NCI-H1105 treated with DMSO at 0.1 percent for 48 hours (cell line): Measurements from ENCODE around the gene PCDHAC1.
"Not testable (repeated sequence)": the region's sequence is repeated elsewhere in the genome, so short reads cannot be mapped to it uniquely, and the experiment has no call there.

Source experiments
- DNase-seq: peaks from one replicate; lab custom pipeline; 2025; lab: John Stamatoyannopoulos, UW

PCDHAC1 gene, protein sequence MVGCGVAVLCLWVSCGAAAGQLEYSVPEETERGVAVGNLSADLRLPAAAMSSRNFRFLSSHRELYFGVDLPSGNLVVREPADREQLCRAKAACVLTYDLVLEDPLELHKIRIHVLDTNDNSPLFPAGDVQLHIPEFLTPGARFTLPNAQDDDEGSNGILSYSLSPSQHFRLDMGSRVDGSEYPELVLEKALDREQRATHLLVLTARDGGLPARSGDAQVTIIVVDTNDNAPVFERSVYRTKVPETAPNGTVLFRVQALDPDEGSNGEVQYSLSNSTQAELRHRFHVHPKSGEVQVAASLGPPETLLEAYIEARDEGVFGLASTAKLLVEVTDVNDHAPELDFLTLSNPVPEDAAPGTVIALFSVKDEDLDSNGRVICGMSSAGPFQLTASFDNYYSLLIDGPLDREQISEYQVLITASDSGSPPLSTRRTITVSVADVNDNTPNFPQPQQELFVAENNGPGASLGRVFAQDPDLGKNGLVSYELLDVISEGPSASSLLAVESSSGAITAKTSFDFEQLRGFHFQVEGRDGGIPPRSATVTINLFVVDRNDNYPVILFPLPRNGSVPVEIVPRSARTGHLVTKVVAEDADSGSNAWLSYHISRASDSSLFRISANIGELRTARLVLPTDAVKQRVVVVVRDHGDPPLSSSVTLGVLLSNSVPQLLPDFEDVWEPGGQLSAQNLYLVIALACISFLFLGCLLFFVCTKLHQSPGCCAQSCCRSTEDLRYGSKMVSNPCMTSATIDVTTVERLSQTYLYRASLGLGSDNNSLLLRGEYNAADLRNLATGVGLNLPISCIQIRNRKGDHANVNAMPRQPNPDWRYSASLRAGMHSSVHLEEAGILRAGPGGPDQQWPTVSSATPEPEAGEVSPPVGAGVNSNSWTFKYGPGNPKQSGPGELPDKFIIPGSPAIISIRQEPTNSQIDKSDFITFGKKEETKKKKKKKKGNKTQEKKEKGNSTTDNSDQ

GRCh38 chr5:140925806-140926442 lies at the start of gene PCDHAC1:
TSS of gene PCDHAC1 (plus strand) at chr5:140926299. CDS start at chr5:140926893, 594 bp downstream.
- peak; percentile 58 for DNase-seq

GRCh38 chr5:140876541-140877261 lies 49.4 kb upstream of the PCDHAC1 start:
- DNase-seq = not testable (repeated sequence)

DNA sequence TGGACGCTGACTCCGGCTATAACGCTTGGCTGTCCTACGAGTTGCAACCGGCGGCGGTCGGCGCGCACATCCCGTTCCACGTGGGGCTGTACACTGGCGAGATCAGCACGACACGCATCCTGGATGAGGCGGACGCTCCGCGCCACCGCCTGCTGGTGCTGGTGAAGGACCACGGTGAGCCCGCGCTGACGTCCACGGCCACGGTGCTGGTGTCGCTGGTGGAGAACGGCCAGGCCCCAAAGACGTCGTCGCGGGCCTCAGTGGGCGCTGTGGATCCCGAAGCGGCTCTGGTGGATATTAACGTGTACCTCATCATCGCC lies 48.9 kb upstream of the PCDHAC1 start:
- DNase-seq = no peak

DNA sequence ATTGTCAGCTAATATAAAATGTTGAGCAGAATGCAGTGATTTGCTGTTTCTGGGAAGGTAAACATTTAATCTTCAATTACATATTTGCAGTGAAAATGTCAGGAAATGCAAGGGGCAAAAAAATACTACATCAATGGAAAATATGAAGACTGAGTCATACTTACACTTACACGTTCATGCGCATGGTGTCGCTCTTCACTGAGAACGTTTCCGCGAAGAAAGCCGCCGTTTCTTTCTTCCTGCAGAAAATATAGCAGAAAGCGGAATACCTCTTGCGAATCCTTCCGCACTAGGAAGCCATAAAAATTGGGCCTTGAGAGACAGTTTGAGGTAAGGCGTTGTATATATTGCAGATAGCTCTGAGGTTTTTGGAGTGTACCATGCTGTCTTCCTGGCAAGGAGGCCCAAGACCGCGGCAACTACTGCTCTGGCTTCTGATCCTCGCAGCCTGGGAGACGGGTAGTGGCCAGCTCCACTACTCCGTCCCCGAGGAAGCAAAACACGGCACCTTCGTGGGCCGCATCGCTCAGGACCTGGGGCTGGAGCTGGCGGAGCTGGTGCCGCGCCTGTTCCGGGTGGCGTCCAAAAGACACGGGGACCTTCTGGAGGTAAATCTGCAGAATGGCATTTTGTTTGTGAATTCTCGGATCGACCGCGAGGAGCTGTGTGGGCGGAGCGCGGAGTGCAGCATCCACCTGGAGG lies 44.1 kb upstream of the PCDHAC1 start, which contains the start of gene PCDHA13:
Gene PCDHA13 (plus strand): TSS at position 236 of the 702 bp plus-strand sequence. CDS start 145 bp downstream, at position 381.
- no peak for DNase-seq

GRCh38 chr5:140882591-140882899 lies 43.6 kb upstream of the PCDHAC1 start:
- no peak for DNase-seq

DNA sequence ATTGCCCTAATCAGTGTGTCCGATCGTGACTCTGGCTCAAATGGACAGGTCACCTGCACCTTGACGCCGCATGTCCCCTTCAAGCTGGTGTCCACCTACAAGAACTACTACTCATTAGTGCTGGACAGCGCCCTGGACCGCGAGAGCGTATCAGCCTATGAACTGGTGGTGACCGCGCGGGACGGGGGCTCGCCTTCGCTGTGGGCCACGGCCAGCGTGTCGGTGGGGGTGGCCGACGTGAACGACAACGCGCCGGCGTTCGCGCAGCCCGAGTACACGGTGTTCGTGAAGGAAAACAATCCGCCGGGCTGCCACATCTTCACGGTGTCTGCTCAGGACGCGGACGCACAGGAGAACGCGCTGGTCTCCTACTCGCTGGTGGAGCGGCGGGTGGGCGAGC lies 42.7 kb upstream of the PCDHAC1 start:
- DNase-seq = no peak

GRCh38 chr5:140883927-140884697 lies 42.0 kb upstream of the PCDHAC1 start:
- DNase-seq = no peak

GRCh38 chr5:140916325-140916724 lies 9.8 kb upstream of the PCDHAC1 start:
- no peak for DNase-seq

GRCh38 chr5:140923601-140924000 lies 2.5 kb upstream of the PCDHAC1 start:
- no peak for DNase-seq

- peak; percentile 79 for DNase-seq
Measured at GRCh38 chr5:140926443-140927227, 536 bp downstream of the PCDHAC1 start.

DNA sequence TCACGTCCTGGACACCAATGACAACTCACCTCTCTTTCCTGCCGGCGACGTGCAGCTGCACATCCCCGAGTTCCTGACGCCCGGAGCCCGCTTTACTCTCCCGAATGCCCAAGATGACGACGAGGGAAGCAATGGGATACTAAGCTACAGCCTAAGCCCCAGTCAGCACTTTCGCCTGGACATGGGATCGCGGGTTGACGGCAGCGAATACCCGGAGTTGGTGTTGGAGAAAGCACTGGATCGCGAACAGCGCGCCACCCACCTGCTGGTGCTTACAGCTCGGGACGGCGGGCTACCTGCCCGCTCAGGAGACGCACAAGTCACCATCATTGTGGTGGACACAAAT lies 1.1 kb downstream of the PCDHAC1 start:
- no peak for DNase-seq

- DNase-seq = no peak
Measured at GRCh38 chr5:140934964-140935606, 9.0 kb downstream of the PCDHAC1 start.

DNA sequence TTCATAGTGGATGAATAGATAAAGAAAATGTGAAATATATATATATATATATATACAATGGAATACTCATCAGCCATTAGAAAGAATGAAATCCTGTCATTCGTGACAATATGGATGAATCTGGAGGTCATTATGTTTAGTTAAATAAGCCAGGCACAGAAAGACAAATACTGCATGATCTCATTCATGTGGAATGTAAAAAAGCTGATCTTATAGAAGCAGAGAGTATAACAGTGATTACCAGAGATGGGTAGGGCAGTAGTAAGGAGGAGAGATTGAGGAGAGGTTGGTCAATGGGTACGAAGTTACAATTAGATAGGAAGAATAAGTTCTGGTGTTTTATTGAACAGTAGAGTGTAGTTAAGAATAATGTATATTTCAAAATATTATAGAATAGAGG lies 20.5 kb downstream of the PCDHAC1 start:
- DNase-seq = no peak

- no peak for DNase-seq
Measured at GRCh38 chr5:140951636-140952035, 25.5 kb downstream of the PCDHAC1 start.

- no peak for DNase-seq
Measured at GRCh38 chr5:140953234-140953633, 27.1 kb downstream of the PCDHAC1 start.

- DNase-seq = no peak
Measured at GRCh38 chr5:140962190-140962589, 36.1 kb downstream of the PCDHAC1 start.

- no peak for DNase-seq
Measured at GRCh38 chr5:140964356-140964755, 38.3 kb downstream of the PCDHAC1 start.

DNA sequence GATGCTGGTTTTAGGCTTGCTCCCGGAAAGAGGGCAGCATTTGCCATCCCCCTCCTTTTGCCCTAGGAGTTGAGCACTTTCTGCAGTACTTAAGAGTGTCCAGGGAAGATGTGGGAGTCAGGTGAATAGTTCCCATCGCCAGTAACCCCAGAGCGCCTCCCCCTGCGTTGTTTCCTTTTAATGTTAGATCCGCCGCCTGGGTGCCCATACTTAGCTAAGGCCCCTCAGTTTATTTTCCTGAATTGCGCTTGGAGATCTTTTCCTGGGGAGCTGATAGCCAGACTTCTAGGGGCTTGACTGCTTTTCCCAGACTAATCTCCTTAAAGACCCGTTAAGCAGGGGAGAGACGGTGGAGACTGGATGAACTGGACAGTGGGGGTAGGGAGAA lies 39.8 kb downstream of the PCDHAC1 start:
- peak; percentile 29 for DNase-seq
